Nephron (organoid): ENCODE measurements around the gene BMI1.

Experiments
- H3K27ac Mint-ChIP-seq, 3 experiments: 2 replicates each; pipeline ENCODE4 v1.8.0; 2020; ENCODE audit warnings: mixed read lengths in 3 of 3, mild to moderate bottlenecking in 2 of 3, moderate library complexity in 1 of 3
- H3K27me3 Mint-ChIP-seq: 2 replicates; pipeline ENCODE4 v1.8.0; 2021; ENCODE audit warnings: low read depth, mild to moderate bottlenecking, moderate library complexity, mixed read lengths
- H3K36me3 Mint-ChIP-seq: 2 replicates; pipeline ENCODE4 v1.8.0; 2020; ENCODE audit warnings: low read depth, mixed read lengths
- H3K4me1 Mint-ChIP-seq: 2 replicates; pipeline ENCODE4 v1.8.0; 2020; ENCODE audit warnings: mixed read lengths
- H3K4me3 Mint-ChIP-seq, 3 experiments: 2 replicates each; pipeline ENCODE4 v1.8.0; 2020; ENCODE audit warnings: mild to moderate bottlenecking in 3 of 3, mixed read lengths in 3 of 3, moderate library complexity in 2 of 3
- H3K9me3 Mint-ChIP-seq: 2 replicates; pipeline ENCODE4 v1.8.0; 2020; ENCODE audit warnings: mixed read lengths
- CTCF ChIP-seq, 3 experiments: fragments of 200-600 bp; sonication (generic); IDR thresholded peaks; one replicate each; pipeline ENCODE4 v1.5.0; 2021; ENCODE audit warnings: antibody characterized with exemption in 3 of 3; ENCODE audit not compliant: unreplicated experiment in 3 of 3

BMI1 gene

GRCh38 chr10:22343731-22344130, 22.8 kb downstream of the BMI1 start:
- Mint-ChIP-seq H3K4me1 (peaks cover 41% of the 10 kb centered on the region), H3K4me3 (peak overlapping the region in 1 of 3 experiments; percentile 53), H3K27me3 (peaks cover 93% of the 10 kb centered on the region), H3K36me3 (no peaks in the 10 kb centered on the region), H3K9me3 (peaks cover 6% of the 10 kb centered on the region), H3K27ac (no peak overlapping the region)
- TF ChIP-seq CTCF (IDR thresholded peaks at IDR 0.05; ENCODE audit: unreplicated experiment in 3 of 3): no peak

GRCh38 chr10:22344249-22344648, 23.4 kb downstream of the BMI1 start:
- no peak for TF ChIP-seq CTCF (IDR thresholded peaks at IDR 0.05; ENCODE audit: unreplicated experiment in 3 of 3)
- H3K36me3 Mint-ChIP-seq: no peaks in the 10 kb centered on the region
- peak overlapping the region; percentile 31 to 59 (median 57) for H3K4me3 Mint-ChIP-seq
- peaks cover 41% of the 10 kb centered on the region for H3K4me1 Mint-ChIP-seq
- peaks cover 93% of the 10 kb centered on the region for H3K27me3 Mint-ChIP-seq
- H3K9me3 Mint-ChIP-seq: peaks cover 6% of the 10 kb centered on the region
- no peak overlapping the region for H3K27ac Mint-ChIP-seq

- no peaks in the 10 kb centered on the region for H3K36me3 Mint-ChIP-seq
- peak overlapping the region; percentile 31 to 59 (median 57) for H3K4me3 Mint-ChIP-seq
Measured at GRCh38 chr10:22344781-22345300, 23.9 kb downstream of the BMI1 start.

GRCh38 chr10:22345301-22346095, 24.6 kb downstream of the BMI1 start, which contains the start of gene SPAG6:
Gene SPAG6, plus strand, starts transcription at chr10:22345496. Its CDS starts 116 bp downstream, at chr10:22345612.
- peaks cover 6% of the 10 kb centered on the region for H3K9me3 Mint-ChIP-seq
- H3K4me3 Mint-ChIP-seq: peak within 1 kb of the TSS; percentile 59 to 78 (median 63)
- no peak for TF ChIP-seq CTCF (IDR thresholded peaks at IDR 0.05; ENCODE audit: unreplicated experiment in 3 of 3)
- peaks cover 36% of the 10 kb centered on the region for H3K4me1 Mint-ChIP-seq
- peaks cover 84% of the 10 kb centered on the region for H3K27me3 Mint-ChIP-seq
- H3K27ac Mint-ChIP-seq: no peak within 1 kb of the TSS
- no peaks in the 10 kb centered on the region for H3K36me3 Mint-ChIP-seq

More at GRCh38 chr10:22344781-22345300, 23.9 kb downstream of the BMI1 start:
- H3K27ac Mint-ChIP-seq: no peak overlapping the region
- H3K4me1 Mint-ChIP-seq: peaks cover 41% of the 10 kb centered on the region
- H3K9me3 Mint-ChIP-seq: peaks cover 6% of the 10 kb centered on the region
- peaks cover 89% of the 10 kb centered on the region for H3K27me3 Mint-ChIP-seq
- TF ChIP-seq CTCF (IDR thresholded peaks at IDR 0.05; ENCODE audit: unreplicated experiment in 3 of 3): no peak

GRCh38 chr10:22346096-22346661, 25.3 kb downstream of the BMI1 start:
- no peak overlapping the region for H3K27ac Mint-ChIP-seq
- peak overlapping the region; percentile 24 to 78 (median 63) for H3K4me3 Mint-ChIP-seq
- H3K27me3 Mint-ChIP-seq: peaks cover 88% of the 10 kb centered on the region
- H3K4me1 Mint-ChIP-seq: peaks cover 36% of the 10 kb centered on the region
- no peak for TF ChIP-seq CTCF (IDR thresholded peaks at IDR 0.05; ENCODE audit: unreplicated experiment in 3 of 3)
- peaks cover 6% of the 10 kb centered on the region for H3K9me3 Mint-ChIP-seq
- no peaks in the 10 kb centered on the region for H3K36me3 Mint-ChIP-seq
